WERI-Rb-1 (cell line): ENCODE data around the gene STRIP1.

ENCODE experiments used
- DNase-seq: peaks from one replicate; pipeline ENCODE4 v3.0.0-alpha.2; 2020
- H3K27ac ChIP-seq: fragments of 250-450 bp; sonication (Bioruptor Pico); 2 replicates; pipeline ENCODE4 v1.5.1; 2020; ENCODE audit warnings: mild to moderate bottlenecking, moderate library complexity
- H3K27me3 ChIP-seq: fragments of 250-450 bp; sonication (Bioruptor Pico); 2 replicates; pipeline ENCODE4 v1.5.1; 2021; ENCODE audit warnings: mild to moderate bottlenecking, low read depth, moderate library complexity; ENCODE audit not compliant: insufficient read depth, severe bottlenecking
- H3K36me3 ChIP-seq: fragments of 250-450 bp; sonication (Bioruptor Pico); 2 replicates; pipeline ENCODE4 v1.5.1; 2020; ENCODE audit warnings: mild to moderate bottlenecking, moderate library complexity
- H3K4me3 ChIP-seq: 2 replicates; pipeline ENCODE4 v1.5.1; 2011; ENCODE audit warnings: low read depth, mild to moderate bottlenecking, control low read depth, low read length
- H3K9me3 ChIP-seq: fragments of 250-450 bp; sonication (Bioruptor Pico); 2 replicates; pipeline ENCODE4 v1.5.1; 2021; ENCODE audit warnings: mild to moderate bottlenecking, moderate library complexity; ENCODE audit not compliant: severe bottlenecking
- CTCF ChIP-seq: IDR thresholded peaks from 2 replicates; pipeline ENCODE4 v1.5.1; 2011; ENCODE audit warnings: low read depth, mild to moderate bottlenecking, control low read depth, inconsistent platforms, low read length

The STRIP1 gene

GRCh38 chr1:110061341-110061740 is 26.9 kb downstream of the STRIP1 start:
- Histone ChIP-seq H3K27ac (no peak overlapping the region), H3K4me3 (no peak overlapping the region), H3K9me3 (no peaks in the 10 kb centered on the region), H3K36me3 (peaks cover 28% of the 10 kb centered on the region), H3K27me3 (no peaks in the 10 kb centered on the region)
- DNase-seq: no peak
- no peak for TF ChIP-seq CTCF

GRCh38 chr1:110062612-110063011 is 28.2 kb downstream of the STRIP1 start:
- no peak for TF ChIP-seq CTCF
- Histone ChIP-seq H3K4me3 (no peak overlapping the region), H3K27ac (no peak overlapping the region), H3K27me3 (no peaks in the 10 kb centered on the region), H3K36me3 (peaks cover 16% of the 10 kb centered on the region), H3K9me3 (no peaks in the 10 kb centered on the region)
- DNase-seq: peak; percentile 45

GRCh38 chr1:110063781-110064180 is 29.4 kb downstream of the STRIP1 start:
- TF ChIP-seq CTCF: no peak
- H3K36me3 ChIP-seq: peaks cover 10% of the 10 kb centered on the region
- H3K27ac ChIP-seq: no peak overlapping the region
- no peak for DNase-seq
- H3K27me3 ChIP-seq: no peaks in the 10 kb centered on the region
- no peaks in the 10 kb centered on the region for H3K9me3 ChIP-seq
- no peak overlapping the region for H3K4me3 ChIP-seq

- no peak for TF ChIP-seq CTCF
- no peaks in the 10 kb centered on the region for H3K9me3 ChIP-seq
- no peaks in the 10 kb centered on the region for H3K27me3 ChIP-seq
- H3K36me3 ChIP-seq: peaks cover 4% of the 10 kb centered on the region
- no peak for DNase-seq
- H3K27ac ChIP-seq: no peak overlapping the region
- no peak overlapping the region for H3K4me3 ChIP-seq
Measured at GRCh38 chr1:110064576-110065337, 30.3 kb downstream of the STRIP1 start.

- no peak overlapping the region for H3K27ac ChIP-seq
- no peak for TF ChIP-seq CTCF
- H3K4me3 ChIP-seq: no peak overlapping the region
- no peaks in the 10 kb centered on the region for H3K9me3 ChIP-seq
- no peaks in the 10 kb centered on the region; the same call in 1 of the 2 replicates for H3K36me3 ChIP-seq
- DNase-seq: no peak
- H3K27me3 ChIP-seq: no peaks in the 10 kb centered on the region
Measured at GRCh38 chr1:110065841-110066240, 31.4 kb downstream of the STRIP1 start.

DNA sequence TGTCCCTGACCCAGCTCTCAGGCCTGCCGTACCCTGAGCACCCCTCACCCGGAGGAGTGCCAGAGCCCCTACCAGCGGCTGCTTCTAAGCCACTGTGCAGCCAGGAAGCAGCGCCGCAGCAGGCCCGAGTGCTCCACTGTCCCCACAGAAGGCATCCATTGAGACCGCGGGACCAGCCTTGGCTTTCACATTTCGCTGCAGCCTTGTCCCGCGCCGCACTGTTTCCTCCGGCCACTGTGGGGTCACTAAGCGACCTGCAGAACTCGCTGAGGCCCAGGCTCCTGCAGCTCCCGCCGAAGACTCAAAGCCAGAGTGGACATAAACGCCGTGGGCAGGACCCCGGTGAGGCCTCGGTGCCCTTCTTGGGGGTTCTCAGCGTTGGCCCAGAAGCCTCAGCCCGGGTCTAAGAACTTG is 33.1 kb downstream of the STRIP1 start:
- Histone ChIP-seq H3K9me3 (no peaks in the 10 kb centered on the region), H3K4me3 (no peak overlapping the region), H3K27me3 (no peaks in the 10 kb centered on the region), H3K36me3 (no peaks in the 10 kb centered on the region; the same call in 1 of the 2 replicates), H3K27ac (no peak overlapping the region)
- TF ChIP-seq CTCF: no peak
- no peak for DNase-seq
